H1 (cell line): ENCODE measurements around the gene PTTG1IP. TPM values are rescaled to one million over a fixed set of nuclear protein-coding genes. Genes with fewer than 3 reads are reported as not detected.

Source experiments
- CTBP2 ChIP-seq: IDR thresholded peaks from 2 replicates; pipeline ENCODE4 v1.7.0; 2011; ENCODE audit warnings: borderline replicate concordance, mild to moderate bottlenecking, moderate library complexity, mixed read lengths, low read length; ENCODE audit not compliant: insufficient read depth, insufficient read length
- SRF ChIP-seq: IDR thresholded peaks from 2 replicates; pipeline ENCODE4 v1.6.1; 2011; ENCODE audit warnings: mild to moderate bottlenecking, low read depth, low read length, moderate library complexity
- polyA plus RNA-seq, 7 experiments: library from polyadenylated mRNA; depleted of rRNA in 3 of 7; stranded (reverse) in 5 of 7; unstranded in 2 of 7; fragments of >200 nt in 5 of 7; fragments of 200-250 nt in 2 of 7; gene quantifications; 1 replicate in 5 of 7; 2 replicates in 1 of 7; 4 replicates in 1 of 7; pipeline versions ENCODE4 v1.2.1 to v1.2.3, GENCODE V29; 2011 to 2013; ENCODE audit warnings: missing spikeins in 2 of 7, mixed read lengths in 2 of 7
- total RNA-seq: library from RNA; stranded (reverse); fragmentation: NEBNext Ultra II Directional; extraction: Animal tissue kit (Norgen Biotek cat#: 25700); gene quantifications from 2 replicates; pipeline ENCODE4 v1.2.1, GENCODE V29; 2021

The PTTG1IP gene
- total and polyA plus RNA-seq, 2 of the 8 experiments (the other 6 are each of a cell fraction or from before 2014, with no cell fraction given), result 90.8 to 130 TPM

DNA sequence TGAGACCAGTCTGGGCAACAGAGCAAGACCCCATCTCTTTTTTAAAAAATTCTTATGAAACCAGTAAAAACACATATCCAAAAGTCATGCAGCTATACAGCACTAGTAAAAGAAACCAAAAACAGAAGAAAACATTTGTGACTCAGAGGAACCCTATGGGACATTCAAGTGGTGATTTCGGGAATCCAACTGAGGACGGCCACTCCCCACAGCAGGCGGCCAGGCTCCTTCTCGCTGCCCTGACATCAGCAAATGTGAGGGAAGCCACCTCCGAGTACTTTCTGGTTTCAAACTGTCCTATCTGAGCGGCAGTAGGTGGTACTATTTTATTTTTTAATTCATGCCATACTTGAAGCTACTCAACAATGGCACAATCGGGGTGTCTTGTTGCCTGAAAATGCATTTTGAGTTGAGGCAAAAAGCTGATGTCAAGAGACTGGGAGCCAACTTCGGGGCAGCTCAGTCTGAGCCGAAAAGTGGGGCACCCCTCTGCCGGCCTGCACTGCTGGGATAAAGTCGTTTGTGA is 58.9 kb downstream of the PTTG1IP start (continued):
- TF ChIP-seq CTBP2 (no peak), SRF (no peak)
- TF ChIP-seq, all 59 proteins: peak for 0
